Measurements from ENCODE around the gene FAM241B.

- TF ChIP-seq CTCF (IDR thresholded peaks at IDR 0.05; ENCODE audit: poor library complexity, severe bottlenecking), result no peak
- no peak for TF ChIP-seq RAD21 (conservative IDR thresholded peaks at IDR 0.05)
- TF ChIP-seq EZH2 (IDR thresholded peaks at IDR 0.05; ENCODE audit: borderline replicate concordance, insufficient read depth, low read length, poor library complexity, severe bottlenecking), result no peak
These were observed 4.8 kb downstream of the FAM241B start for GRCh38 chr10:69634759-69635425.
